Measurements from ENCODE around the gene ETV3L. TPM values are rescaled to one million over a fixed set of nuclear protein-coding genes. Genes with fewer than 3 reads are reported as not detected.

Gene ETV3L
- total RNA-seq, 2 donors from 2014 or later: 0.26 TPM; not detected in 1

DNA sequence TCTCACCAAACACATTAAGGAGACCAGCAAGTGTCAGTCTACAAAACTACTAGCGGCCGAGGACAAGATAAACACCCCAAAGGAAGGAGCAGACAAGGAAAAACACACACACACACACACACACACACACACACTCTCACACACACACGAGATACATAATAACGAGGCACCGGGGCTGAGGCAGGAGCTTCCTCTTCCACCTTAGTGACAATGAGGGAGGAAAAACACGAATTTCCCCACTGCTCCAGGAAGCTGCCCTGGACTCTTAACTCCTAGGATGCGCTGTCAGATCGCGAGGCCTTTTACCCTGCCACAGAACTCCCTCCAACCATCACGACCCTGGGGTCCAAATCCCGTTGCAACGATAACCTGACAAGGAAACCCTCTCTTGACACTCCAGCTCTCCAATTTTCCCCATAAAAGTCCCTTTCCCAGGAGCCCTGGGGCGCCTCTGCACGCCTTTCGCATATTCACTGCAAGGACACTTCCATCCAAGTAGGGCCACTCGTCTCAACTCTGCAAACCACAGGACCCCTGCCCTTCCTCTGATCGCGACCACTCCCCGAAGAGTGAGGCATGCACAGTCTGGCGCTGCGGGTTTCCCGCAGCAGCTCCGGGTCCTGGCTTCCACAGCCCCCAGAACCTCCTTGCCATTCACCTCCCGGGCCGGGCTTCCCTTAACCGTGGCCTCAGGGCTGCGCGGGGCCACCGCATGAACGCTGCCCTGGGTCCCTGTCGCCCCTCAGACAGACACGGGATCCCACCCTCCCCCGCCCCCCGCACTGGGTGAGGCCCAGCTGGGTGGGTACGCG, 38.0 kb upstream of the ETV3L start:
- 0% methylated on average over 11 to 36 of the region's 36 CpGs for WGBS, 2 experiments (ENCODE audit: insufficient coverage in 1 of 2, insufficient read length in 1 of 2)

DNA sequence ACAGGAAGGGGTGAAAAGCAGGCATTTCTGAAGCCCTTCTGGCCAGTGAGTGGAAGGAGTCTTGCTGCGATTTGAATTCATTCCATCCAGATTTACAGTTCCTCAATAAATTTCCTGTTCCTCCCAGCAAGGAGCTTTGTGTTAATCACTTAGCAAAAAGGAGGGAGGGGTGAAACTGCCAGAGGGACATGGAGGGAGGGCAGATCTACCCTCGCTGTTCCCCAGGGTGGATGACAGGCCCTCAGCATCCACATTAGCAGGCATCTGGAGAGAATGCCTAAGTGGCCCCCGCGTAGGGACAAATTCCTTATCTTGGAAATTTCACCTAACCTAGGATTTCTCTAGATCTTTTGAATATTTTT, 37.4 kb upstream of the ETV3L start:
- Mint-ChIP-seq H3K27ac (peak overlapping the region; percentile 95), H3K4me3 (peak overlapping the region; percentile 90), H3K27me3 (ENCODE audit: insufficient read depth) (no peaks in the 10 kb centered on the region), H3K36me3 (ENCODE audit: low read depth) (peaks cover 38% of the 10 kb centered on the region), H3K4me1 (peaks cover 82% of the 10 kb centered on the region), H3K9me3 (no peaks in the 10 kb centered on the region)
- Histone ChIP-seq H3K27ac (ENCODE audit: low read depth, low read length) (no peak overlapping the region), H3K9me3 (ENCODE audit: control insufficient read depth, low read length) (no peaks in the 10 kb centered on the region), H3K27me3 (ENCODE audit: control insufficient read depth, insufficient read depth, low read length, poor library complexity, severe bottlenecking) (no peaks in the 10 kb centered on the region), H3K4me3 (ENCODE audit: low read length) (peak overlapping the region; percentile 97), H3K4me1 (ENCODE audit: control insufficient read depth, insufficient read depth, low read length) (peaks cover 44% of the 10 kb centered on the region), H3K36me3 (ENCODE audit: control insufficient read depth, insufficient read depth, low read length) (peaks cover 37% of the 10 kb centered on the region), H3K9ac (ENCODE audit: extremely low read depth, low read length, poor library complexity, severe bottlenecking) (peak overlapping the region; percentile 88)
- TF ChIP-seq, protein P1, sequence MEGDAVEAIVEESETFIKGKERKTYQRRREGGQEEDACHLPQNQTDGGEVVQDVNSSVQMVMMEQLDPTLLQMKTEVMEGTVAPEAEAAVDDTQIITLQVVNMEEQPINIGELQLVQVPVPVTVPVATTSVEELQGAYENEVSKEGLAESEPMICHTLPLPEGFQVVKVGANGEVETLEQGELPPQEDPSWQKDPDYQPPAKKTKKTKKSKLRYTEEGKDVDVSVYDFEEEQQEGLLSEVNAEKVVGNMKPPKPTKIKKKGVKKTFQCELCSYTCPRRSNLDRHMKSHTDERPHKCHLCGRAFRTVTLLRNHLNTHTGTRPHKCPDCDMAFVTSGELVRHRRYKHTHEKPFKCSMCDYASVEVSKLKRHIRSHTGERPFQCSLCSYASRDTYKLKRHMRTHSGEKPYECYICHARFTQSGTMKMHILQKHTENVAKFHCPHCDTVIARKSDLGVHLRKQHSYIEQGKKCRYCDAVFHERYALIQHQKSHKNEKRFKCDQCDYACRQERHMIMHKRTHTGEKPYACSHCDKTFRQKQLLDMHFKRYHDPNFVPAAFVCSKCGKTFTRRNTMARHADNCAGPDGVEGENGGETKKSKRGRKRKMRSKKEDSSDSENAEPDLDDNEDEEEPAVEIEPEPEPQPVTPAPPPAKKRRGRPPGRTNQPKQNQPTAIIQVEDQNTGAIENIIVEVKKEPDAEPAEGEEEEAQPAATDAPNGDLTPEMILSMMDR (conservative IDR thresholded peaks at IDR 0.05): no peak
- WGBS, 2 experiments (ENCODE audit: insufficient coverage in 1 of 2, insufficient read length in 1 of 2): 4% methylated on average over 4 of the region's 4 CpGs; no CpG with 5 or more reads in 1 of the 2 experiments
- peak; percentile 64 for DNase-seq

More for the DNA sequence above, 38.0 kb upstream of the ETV3L start:
- peak overlapping the region; percentile 88 for H3K9ac ChIP-seq (ENCODE audit: extremely low read depth, low read length, poor library complexity, severe bottlenecking)
- peak; percentile 71 for DNase-seq
- H3K4me3 ChIP-seq (ENCODE audit: low read length): peak overlapping the region; percentile 97
- H3K9me3 Mint-ChIP-seq: no peaks in the 10 kb centered on the region
- H3K36me3 ChIP-seq (ENCODE audit: control insufficient read depth, insufficient read depth, low read length): peaks cover 32% of the 10 kb centered on the region
- H3K4me1 Mint-ChIP-seq: peaks cover 82% of the 10 kb centered on the region
- TF ChIP-seq, protein P1 (conservative IDR thresholded peaks at IDR 0.05): no peak
- H3K4me1 ChIP-seq (ENCODE audit: control insufficient read depth, insufficient read depth, low read length): peaks cover 39% of the 10 kb centered on the region
- no peaks in the 10 kb centered on the region for H3K9me3 ChIP-seq (ENCODE audit: control insufficient read depth, low read length)
- no peaks in the 10 kb centered on the region for H3K27me3 ChIP-seq (ENCODE audit: control insufficient read depth, insufficient read depth, low read length, poor library complexity, severe bottlenecking)
- peak overlapping the region; percentile 95 for H3K27ac Mint-ChIP-seq
- peak overlapping the region; percentile 96 for H3K27ac ChIP-seq (ENCODE audit: low read depth, low read length)
- peak overlapping the region; percentile 90 for H3K4me3 Mint-ChIP-seq
- peaks cover 32% of the 10 kb centered on the region for H3K36me3 Mint-ChIP-seq (ENCODE audit: low read depth)
- no peaks in the 10 kb centered on the region for H3K27me3 Mint-ChIP-seq (ENCODE audit: insufficient read depth)

DNA sequence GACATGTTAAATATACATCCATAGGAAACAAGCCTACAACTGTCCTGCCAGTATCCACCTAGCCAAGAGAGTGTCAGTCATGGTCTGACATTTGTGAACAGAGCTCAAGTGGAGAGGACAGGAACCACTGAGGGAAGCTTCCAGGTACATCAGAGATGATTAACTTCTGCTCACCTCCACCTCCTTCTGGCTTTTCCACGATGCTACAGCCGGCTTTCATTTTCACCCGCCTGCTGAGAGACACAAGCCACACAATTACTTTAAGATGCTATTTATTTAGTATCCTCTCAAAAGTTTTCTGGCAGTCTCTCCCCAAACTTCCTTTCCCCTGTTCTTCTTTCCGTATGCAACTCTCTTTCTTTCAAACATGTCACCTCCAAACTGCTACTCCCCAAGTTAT, 36.5 kb upstream of the ETV3L start:
- peaks cover 38% of the 10 kb centered on the region for H3K36me3 Mint-ChIP-seq (ENCODE audit: low read depth)
- H3K27ac ChIP-seq (ENCODE audit: low read depth, low read length): no peak overlapping the region
- H3K9ac ChIP-seq (ENCODE audit: extremely low read depth, low read length, poor library complexity, severe bottlenecking): peak overlapping the region; percentile 88
- no peaks in the 10 kb centered on the region for H3K27me3 ChIP-seq (ENCODE audit: control insufficient read depth, insufficient read depth, low read length, poor library complexity, severe bottlenecking)
- H3K27ac Mint-ChIP-seq: peak overlapping the region; percentile 6
- H3K4me3 Mint-ChIP-seq: peak overlapping the region; percentile 90
- H3K4me1 ChIP-seq (ENCODE audit: control insufficient read depth, insufficient read depth, low read length): peaks cover 38% of the 10 kb centered on the region
- H3K4me1 Mint-ChIP-seq: peaks cover 78% of the 10 kb centered on the region
- no peaks in the 10 kb centered on the region for H3K9me3 Mint-ChIP-seq
- H3K27me3 Mint-ChIP-seq (ENCODE audit: insufficient read depth): no peaks in the 10 kb centered on the region
- peak; percentile 69 for DNase-seq
- peak overlapping the region; percentile 97 for H3K4me3 ChIP-seq (ENCODE audit: low read length)
- H3K36me3 ChIP-seq (ENCODE audit: control insufficient read depth, insufficient read depth, low read length): peaks cover 46% of the 10 kb centered on the region
- TF ChIP-seq, protein P1 (conservative IDR thresholded peaks at IDR 0.05): peak; percentile 74
- 66 to 91% methylated on average over 3 to 4 of the region's 4 CpGs for WGBS, 2 experiments (ENCODE audit: insufficient coverage in 1 of 2, insufficient read length in 1 of 2)
- no peaks in the 10 kb centered on the region for H3K9me3 ChIP-seq (ENCODE audit: control insufficient read depth, low read length)
